ENCODE results near the gene MAP2K5.

The MAP2K5 gene

DNA sequence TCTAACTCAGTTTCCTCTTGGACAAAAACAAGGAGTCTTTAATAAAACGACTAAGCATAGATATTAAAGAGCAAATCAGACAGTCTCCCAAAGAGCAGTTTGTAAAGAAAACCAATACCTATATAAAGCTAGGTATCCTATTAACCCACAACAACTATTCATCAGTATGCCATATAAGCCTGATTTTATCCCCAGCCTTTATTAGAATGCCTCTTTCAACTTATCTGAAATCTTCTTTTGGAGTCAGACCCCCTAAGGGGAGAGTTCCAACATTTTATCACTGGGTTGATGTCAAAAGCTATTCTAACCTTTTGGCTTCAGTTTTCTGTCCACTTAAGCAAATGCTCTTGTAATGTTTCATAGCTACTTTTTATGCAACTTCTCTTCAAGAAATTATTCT, 17.8 kb downstream of the MAP2K5 start:
- no peak for DNase-seq

DNA sequence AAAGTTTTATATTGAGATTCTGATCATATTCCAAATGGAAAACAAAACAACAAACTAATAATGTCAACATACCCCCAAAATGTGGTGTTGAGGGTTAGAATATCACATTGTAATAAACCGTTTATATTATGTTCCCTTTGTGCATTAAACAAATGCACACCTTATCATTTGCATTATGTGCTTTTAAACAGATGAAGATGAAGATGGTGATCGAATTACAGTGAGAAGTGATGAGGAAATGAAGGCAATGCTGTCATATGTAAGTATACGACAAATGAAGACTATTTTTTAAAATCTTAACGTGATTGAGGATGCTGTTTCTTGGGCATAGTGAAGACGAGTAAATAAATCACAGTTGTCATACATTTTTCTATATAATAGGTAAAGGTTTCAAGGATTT, 20.6 kb downstream of the MAP2K5 start:
- no peak for DNase-seq

DNA sequence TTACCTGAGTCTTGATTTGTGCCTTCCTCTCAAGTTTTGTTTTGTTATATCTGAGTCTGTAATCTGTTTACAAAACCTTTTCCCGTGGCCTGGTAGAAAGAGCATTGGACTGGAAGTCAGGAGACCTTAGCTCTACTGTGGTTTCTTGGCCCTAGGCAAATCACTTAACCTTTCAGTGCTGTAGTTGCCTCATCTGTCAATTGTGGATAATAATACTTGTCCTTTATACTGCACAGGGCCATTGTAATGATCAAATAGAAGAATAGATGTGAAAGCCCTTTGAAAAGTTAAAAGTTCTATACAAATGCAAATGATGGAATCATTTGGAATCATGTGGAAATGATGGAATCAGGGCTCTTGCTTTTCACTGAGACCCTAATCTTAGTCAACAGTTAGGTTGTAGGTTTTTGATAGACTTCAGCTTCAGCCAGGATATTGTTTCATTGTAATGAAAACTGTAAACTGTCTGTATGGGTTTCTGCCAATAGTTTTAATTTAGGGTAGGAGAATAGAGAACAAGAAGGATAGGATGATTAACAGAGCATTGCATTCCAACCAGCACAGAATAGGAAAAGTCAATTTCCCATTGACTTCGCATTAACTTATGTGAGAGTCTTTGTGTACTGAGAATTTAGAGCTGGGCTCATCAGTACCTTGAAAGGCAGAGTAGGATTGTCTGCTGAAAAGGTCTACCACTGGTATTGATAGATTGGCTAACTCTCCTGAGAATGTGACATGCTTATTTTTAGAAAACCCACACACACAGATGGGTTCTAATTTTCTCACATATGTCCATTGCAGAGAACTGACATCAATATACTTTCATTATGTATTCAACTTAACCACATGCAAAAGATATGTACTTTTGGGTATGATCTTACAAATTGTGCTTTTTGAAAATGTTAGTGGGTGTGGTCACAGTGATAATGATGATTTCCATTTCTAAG, 21.8 kb downstream of the MAP2K5 start:
- no peak for DNase-seq

DNA sequence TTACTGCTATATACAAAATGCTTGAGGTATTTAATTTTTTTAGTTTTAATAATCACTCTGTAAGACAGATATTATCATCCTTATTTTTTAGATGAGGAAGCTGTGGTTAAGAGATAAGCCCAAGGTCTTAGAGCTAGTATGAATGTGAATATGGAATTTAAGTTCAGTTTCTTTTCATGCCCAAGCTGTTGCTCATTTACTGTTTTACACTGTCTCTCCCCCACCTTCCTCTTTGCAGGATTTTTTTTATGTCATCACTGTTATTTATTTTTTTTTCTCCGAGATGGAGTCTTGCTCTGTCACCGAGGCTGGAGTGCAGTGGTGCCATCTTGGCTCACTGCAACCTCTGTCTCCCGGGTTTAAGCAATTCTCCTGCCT, 22.5 kb downstream of the MAP2K5 start:
- no peak for DNase-seq

DNA sequence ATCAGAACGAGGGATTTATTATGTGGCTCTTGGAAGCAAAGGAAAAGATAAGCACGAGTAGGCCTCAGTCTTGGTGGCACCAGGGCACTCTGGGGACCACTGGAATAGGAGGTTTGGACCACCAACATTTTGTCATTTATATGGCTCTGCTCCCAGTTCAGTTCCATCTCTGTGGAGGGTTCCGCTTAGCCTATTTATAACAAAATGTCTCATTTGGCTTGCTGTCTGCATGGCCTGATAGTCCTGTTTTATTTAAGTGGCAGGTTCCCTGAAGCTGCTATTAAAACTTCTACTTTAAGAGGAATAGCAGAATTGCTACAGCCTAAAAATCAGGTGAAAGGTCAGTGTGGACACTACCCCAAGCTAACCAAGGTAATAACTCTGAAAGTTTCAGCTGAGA, 27.2 kb downstream of the MAP2K5 start:
- DNase-seq: no peak

DNA sequence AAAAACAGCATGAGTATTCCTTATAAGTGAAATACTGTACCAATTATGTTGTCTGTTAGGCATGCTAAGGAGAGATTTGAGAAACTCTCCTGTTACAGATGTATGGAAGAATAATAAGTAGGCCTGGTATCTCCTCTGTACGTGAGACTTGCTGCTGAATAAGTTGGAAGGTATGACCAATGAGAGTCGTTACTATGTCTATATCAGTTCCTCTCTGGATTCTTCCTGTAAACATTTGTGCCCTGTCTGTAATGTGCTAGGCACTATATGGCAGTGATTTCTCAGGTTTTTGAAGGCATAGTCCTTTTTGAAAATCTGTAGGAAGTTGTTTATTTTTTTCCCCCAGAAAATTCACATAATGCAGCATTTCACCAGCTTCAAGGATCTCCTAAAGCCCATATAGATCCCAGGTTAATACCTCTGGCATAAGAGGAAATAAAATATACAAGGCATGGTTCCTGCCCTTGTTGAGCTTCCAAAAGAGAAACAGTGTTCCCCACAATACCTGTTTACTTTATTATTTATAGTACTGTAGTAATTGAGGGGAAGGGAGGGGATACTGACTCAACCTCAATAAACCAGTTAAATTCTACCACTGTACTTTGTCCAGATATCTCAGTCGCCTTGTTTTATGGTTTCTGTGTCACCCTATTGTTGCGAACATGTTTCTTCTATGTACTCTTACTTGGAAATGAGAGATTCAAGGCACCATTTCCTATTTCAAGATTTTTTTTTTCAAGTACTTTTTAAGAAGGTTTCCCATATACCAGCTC, 28.6 kb downstream of the MAP2K5 start:
- DNase-seq: no peak

DNA sequence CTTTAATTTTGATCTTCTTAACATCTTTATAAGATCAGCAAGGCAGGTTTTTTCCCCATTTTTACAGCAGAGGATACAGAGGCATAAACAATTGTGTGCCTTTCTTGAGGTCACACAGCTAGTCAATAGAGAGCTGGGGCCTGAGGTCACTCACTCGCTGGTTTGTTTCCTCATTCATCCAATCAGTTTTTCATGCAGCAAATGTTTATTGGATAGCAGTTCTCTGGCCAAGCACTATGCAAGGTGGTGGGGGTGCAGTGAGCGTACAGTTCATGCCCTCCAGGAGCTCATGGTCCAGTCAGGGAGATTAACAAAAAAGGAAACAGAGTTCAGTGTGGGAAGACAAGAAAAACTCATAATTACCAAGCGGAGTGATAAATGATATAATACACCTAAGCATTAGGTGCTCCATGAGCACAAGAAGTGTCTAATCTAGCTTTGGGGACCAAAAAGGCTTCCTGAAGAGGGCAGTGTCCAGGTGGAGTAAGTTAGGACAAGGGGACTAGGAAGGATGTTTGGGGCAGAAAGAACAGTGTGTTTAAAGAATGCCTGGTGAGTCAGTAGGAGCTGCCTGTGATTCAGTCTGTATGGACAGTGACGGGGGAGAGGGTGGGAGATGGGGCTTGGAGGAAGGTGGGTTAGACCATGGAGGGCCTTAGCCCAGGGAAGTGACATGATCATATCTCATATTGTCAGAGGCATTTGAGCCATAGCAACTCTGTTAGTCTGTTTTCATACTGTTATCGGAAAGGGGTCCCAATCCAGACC, 29.3 kb downstream of the MAP2K5 start:
- DNase-seq: no peak

DNA sequence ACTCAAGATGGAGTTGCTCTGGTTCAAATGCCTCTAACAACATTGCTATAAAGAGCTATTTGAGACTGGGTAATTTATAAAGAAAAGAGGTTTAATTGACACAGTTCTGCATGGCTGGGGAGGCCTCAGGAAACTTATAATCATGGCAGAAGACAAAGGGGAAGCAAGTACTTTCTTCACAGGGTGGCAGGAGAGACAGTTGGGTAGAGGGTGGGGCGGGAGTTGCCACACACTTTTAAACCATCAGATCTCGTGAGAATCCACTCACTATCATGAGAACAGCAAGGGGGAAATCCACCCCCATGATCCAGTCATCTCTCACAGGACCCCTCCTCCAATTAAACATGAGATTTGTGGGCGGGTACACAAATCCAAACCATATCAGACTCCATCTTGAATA, 30.7 kb downstream of the MAP2K5 start:
- DNase-seq: no peak

DNA sequence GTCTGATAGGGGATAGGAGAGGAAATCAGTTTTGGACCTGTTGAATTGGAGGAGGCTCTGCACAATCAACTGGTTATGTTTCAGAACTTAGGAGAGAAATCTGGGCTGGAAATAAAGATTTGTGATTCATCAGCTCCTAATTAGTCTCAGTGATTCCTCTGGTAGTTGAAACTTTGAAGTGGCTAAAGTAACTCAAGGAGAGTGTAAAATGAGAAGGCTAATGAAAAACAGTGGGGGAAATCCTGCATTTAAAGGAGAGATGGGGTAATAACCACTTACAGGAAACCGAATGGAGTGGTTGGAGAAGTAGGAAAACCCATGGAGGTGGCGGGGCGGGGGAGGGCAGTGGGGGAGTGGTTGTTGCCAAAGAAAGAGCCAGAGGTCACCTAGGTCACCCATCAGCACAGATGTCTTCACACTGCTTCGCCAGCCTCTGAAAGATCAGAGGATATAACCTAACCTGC, 32.6 kb downstream of the MAP2K5 start:
- no peak for DNase-seq

DNA sequence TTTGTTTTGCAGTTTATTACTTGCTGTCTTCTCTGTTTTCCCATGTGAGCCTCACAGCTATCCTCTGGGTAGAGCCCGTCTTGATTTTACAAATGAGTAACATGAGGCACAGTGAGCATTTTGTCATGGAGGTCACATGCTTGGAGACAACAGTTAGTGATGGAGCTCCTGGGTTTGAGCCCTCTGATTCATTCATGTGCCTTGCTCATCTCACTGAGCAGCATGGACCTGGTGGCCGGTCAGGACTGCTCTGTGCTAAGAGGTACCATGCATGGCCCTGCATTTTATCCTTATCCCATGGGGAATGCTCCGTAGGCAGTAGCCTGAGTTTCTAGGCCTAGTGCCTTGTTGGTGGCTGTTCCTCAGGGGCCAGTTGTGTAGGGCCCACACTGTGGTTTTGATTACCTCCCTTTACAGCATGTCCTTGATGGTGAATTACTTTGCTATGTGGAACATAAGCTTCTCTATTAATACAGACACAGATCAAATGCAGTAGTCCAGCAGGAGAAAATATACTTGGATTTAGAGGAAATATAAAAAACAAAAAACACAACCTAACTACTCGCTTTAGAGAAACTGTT, 35.6 kb downstream of the MAP2K5 start:
- DNase-seq: no peak

DNA sequence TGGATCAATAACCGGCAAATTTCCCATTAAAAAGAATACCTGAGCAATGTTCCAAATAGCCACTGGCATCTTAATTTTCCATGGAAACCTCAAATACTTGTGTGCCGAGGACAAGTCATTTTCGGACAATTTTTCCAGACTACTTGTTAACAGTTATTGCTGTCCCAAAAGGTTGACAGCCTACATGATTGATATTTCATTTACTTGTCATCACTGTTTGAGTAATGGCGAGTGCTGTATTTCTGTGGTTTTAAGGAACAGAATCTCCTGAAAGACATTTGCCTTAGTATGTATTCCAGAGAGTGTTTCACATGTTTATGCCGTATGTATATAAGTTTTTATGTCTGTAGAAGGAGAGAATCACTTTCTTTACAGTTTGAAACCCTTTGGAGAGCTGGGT, 36.7 kb downstream of the MAP2K5 start:
- no peak for DNase-seq

DNA sequence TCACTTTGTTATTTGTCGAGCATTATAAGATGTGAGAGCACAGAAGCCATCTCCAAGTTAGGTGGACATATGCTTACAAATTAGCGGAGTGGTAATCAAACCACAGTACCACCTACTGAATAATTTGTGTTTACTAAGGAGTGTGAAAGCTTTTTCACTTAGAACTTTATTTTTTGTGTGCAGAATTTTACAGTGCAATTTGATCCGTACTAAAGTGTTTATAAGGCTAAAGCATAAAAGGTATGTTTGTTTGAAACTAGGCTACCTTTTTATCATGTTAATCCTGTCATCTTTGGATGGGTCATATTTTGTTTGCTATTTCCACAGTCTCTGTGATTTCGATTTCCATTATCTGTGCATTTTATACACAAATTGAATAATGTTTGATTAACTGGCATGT, 37.5 kb downstream of the MAP2K5 start:
- DNase-seq: no peak

DNA sequence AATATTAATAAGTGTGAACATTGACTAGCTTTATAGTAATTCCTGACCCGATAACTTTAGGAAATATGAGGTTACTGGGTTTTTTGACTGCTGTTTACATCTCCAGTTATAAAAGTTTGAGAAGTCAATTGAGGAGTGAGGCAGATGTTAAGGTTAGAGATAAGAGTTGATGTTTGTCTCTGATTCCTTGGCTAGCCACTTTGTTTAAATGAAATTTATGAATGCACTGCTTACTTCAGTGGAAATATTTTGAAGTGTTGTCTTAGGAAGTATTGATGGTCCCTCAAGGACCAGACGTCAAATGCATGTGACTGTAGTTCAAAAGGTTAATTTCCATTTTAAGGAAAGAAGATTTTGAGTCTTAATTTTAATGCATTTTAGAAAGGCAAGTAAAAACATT, 41.7 kb downstream of the MAP2K5 start:
- no peak for DNase-seq

DNA sequence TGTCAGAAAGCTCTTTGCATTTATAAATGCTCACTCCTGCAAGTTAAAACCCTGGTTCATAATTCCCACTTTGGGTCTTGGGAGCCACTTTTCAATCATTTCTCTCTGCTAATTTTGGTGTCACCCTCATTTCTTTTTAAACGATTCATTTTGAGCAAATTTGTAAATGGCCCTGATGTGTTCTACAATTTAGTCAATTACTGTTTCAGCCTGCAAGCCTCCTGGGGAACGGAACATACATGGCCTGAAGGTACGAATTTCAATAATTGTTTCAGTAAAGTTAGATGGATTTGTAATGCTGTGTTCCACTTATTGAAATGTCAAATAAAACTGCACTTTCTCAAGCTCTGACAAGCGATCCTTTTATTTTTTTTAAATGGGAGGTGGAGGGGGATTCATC, 43.2 kb downstream of the MAP2K5 start:
- no peak for DNase-seq

DNA sequence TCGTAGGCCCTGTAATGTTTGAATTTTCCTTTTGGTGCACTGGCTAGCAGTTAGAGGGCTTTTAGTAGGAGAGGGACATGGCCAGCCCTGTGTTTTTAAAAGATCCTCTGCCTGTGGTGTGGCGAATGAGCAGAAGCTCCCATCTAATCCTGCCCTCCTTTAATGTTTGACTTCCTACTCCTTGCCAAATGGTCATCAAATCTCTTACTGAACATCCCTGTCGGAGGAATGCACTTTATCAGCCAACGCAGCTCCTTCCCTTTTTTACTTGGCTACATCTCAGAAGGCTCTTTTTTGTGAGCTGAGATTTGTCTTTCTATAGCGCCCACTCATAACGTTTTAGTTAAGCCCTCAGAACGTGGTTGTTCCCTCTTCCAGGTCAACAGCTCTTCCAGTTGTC, 44.8 kb downstream of the MAP2K5 start:
- DNase-seq: no peak

DNA sequence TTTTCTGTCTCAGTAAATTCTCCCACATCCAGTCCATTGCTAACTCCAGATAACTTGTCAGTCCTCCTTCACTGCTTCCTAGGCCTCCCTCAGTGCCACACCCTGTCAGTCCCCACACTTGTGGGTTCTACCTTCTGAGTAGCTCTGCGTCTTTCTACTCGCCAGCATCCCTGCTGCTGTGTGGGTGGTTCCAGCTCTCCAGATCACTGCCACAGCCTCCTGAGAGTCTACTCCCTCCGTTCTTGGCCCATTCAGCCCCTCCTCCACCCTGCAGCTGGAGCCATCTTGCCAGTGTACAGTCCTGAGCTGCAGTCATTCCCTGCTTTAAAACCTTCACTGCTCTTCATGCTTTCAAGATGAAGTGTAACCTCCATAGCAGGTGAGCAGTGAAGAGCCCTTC, 45.3 kb downstream of the MAP2K5 start:
- DNase-seq: no peak

DNA sequence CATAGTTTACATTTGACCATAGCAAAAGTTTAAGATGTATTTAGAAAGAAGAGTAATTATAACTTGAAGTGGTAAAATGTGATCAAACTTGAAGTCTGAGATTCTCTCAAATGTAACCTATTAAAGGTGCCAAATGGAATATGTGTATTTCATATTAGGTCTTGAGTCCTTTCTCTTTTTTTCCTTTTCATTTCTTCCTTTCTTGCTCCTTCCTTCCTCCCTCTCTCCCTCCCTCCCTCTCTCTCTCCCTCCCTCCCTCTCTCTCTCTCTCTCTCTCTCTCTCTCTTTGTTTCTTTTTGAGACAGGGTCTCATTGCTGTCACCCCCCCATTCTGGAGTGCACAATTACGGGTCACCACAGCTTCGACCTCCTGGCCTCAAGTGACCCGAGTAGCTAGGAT, 47.7 kb downstream of the MAP2K5 start:
- no peak for DNase-seq

DNA sequence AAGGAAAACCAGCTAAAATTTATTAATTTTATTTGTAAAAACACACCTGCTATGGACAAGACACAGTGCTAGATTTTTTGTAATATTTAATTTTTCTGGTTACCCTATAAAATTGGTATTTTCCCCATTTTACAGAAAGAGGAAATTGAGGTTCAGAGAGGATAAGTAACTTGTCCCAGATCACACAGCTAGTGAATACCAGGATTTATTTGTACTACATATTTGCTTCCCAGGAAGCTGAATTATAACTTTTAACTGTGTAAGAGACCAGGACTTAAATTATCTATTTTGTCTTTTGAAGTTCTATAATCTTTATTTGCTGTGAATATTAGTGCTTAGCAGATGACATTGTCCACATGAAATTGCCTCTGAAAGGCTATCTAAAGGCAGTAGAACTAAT, 49.7 kb downstream of the MAP2K5 start:
- no peak for DNase-seq

DNA sequence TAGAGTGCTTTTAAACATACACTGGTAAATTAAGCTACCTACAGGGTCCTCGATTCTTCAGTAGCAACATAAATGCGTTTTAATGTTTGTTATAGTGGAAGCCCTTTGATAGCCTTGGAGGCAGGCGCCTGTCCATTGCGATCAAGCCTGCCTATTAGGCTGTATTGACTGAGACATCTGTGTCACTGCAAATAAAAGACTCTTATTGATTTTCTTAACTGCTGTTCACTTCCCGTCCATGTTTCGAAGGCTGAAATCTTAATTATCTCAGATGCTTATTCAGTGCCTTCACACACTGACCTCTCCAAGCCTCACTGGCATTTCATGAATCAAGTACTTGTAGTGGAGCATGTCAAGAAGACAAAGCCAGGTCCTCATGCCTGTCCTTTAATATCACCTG, 51.1 kb downstream of the MAP2K5 start:
- DNase-seq: no peak

DNA sequence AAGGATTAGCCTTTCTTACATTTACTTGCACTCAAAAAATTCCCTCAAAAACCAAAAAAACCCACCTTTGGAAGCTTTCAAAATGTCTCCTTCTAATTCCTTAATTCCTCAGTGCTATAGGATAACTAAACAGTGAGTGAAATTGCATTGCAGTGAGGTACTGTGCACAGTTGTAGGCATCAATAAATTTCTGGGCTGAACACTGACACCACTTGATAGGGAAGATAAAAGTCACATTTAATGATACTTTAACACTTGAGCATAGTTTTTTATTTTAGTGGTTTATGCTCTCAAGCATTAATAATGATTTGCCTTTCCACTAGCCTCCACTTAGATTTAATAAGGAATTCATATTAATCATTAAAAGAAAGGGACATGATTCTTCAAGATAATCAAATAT, 52.3 kb downstream of the MAP2K5 start:
- DNase-seq: no peak

DNA sequence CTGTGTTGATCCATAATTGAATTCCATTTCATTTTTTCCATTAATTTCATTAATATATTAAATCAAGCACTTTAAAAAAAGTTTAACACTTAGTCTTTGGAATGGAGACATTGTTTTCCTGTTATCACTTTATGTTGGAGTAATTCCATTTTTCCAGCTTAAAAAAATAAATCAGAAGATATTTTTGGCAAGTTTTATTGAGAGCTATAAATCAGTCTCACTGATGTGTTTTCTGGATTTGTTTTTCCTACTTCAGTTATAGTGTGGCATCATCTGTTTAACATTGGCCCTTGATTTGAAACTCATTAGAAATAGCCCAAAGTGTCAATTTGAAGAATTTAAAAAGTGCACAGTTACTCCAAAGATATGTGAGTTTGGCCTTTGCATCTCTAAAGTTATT, 53.1 kb downstream of the MAP2K5 start:
- no peak for DNase-seq

DNA sequence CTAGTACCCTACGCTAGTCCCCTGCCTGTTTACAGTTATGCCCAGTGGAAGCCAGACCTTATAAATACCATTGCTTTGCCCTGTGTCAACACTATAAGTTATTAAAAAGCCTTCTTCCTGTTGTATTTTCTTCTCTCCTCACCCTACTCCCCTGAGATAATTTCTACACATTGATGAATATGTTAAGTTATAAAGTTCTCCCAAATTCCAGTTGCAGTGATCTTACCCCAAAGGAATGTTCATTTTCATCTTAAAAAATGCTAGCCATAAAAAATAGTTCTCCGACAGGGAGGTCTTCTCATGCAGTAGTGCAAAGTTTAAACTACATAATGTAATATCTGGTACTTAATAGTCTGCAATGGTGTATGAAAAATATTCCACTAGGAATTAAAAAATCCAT, 58.6 kb downstream of the MAP2K5 start:
- no peak for DNase-seq

DNA sequence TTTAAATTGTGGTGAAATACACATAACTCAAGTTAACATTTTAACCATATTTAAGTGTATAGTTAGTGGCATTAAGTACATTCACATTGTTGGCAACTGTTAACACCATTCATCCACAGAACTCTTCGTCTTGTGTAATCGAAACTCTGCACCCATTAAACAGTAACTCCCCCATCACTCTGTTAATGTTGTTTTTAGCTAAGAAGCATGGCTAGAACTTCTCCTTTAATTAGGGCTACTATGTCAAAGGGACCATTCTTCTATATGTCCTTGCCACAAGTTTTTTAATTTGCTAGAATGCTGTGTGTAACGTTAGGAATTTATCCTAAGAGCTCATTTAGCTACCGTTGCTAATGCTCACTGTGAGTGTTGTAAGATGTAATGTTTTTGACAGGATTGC, 60.6 kb downstream of the MAP2K5 start:
- no peak for DNase-seq

All from stimulated activated naive CD4-positive, alpha-beta T cell (primary cell).